HG03066 (cell line): Measurements from ENCODE around the gene CRACR2B.

Source experiments
- ATAC-seq: cut with Tn5 transposase; IDR thresholded peaks from one replicate; pipeline ENCODE4 v1.9.1; 2021; ENCODE audit warnings: low read depth; ENCODE audit not compliant: unreplicated experiment

CRACR2B gene

GRCh38 chr11:849951-850774 is 22.4 kb downstream of the CRACR2B start:
- ATAC-seq: no peak

GRCh38 chr11:850775-851763 is 23.4 kb downstream of the CRACR2B start:
- no peak for ATAC-seq

- no peak for ATAC-seq
Observed at GRCh38 chr11:852762-853161, 25.0 kb downstream of the CRACR2B start.

- no peak for ATAC-seq
Observed at GRCh38 chr11:853682-854448, 26.1 kb downstream of the CRACR2B start.

- no peak for ATAC-seq
Observed at GRCh38 chr11:854601-855329, 27.0 kb downstream of the CRACR2B start.

- no peak for ATAC-seq
Observed at GRCh38 chr11:855330-855674, 27.6 kb downstream of the CRACR2B start.

- no peak for ATAC-seq
Observed at GRCh38 chr11:855796-856195, 28.1 kb downstream of the CRACR2B start.

GRCh38 chr11:856397-856796 is 28.7 kb downstream of the CRACR2B start:
- ATAC-seq: no peak

GRCh38 chr11:858053-858761 is 30.5 kb downstream of the CRACR2B start:
- no peak for ATAC-seq

GRCh38 chr11:858762-859339 is 31.1 kb downstream of the CRACR2B start:
- ATAC-seq: no peak

- no peak for ATAC-seq
Observed at GRCh38 chr11:859394-860131, 31.8 kb downstream of the CRACR2B start.

GRCh38 chr11:860234-861104 is 32.8 kb downstream of the CRACR2B start:
- ATAC-seq: no peak

- ATAC-seq: no peak
Observed at GRCh38 chr11:861105-861479, 33.4 kb downstream of the CRACR2B start.

GRCh38 chr11:862081-862661 is 34.5 kb downstream of the CRACR2B start:
- ATAC-seq: no peak

- no peak for ATAC-seq
Observed at GRCh38 chr11:862696-863022, 34.9 kb downstream of the CRACR2B start.

- ATAC-seq: no peak
Observed at GRCh38 chr11:863023-863909, 35.5 kb downstream of the CRACR2B start.
